ENCODE results near the gene PCDH15. TPM values are rescaled to one million over a fixed set of nuclear protein-coding genes. Genes with fewer than 3 reads are reported as not detected.

Gene PCDH15
- total RNA-seq, 2 donors from 2014 or later = 1.1 TPM; not detected in 1

DNA sequence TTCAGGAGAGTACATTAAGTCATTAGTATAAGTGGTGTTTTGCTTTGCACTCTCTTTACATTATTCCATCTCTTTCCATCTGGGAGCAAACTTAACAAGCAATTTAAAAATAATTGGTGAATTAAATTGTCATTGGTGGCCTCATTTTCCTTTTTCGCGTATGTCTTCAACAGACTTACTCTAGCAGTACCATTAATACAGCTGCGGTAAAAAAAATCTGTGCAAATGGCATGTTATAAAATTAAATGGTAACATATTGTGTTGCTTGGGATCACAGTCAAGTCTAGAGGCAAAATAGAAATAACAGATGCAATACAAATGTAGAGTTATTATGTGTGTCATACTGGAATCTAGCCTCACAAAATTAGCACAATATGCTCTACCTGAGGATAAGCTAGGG lies 322.4 kb downstream of the PCDH15 start:
- no peak for DNase-seq (ENCODE audit: low spot score)
- Histone ChIP-seq H3K36me3 (no peaks in the 10 kb centered on the region), H3K4me3 (no peak overlapping the region), H3K27me3 (replicated peaks; ENCODE audit: insufficient read depth) (no peaks in the 10 kb centered on the region), H3K27ac (no peak overlapping the region), H3K4me1 (replicated peaks) (no peaks in the 10 kb centered on the region), H3K9me3 (no peaks in the 10 kb centered on the region)
- WGBS = 90% methylated on average over 3 of the region's 3 CpGs
- TF ChIP-seq, protein P1, sequence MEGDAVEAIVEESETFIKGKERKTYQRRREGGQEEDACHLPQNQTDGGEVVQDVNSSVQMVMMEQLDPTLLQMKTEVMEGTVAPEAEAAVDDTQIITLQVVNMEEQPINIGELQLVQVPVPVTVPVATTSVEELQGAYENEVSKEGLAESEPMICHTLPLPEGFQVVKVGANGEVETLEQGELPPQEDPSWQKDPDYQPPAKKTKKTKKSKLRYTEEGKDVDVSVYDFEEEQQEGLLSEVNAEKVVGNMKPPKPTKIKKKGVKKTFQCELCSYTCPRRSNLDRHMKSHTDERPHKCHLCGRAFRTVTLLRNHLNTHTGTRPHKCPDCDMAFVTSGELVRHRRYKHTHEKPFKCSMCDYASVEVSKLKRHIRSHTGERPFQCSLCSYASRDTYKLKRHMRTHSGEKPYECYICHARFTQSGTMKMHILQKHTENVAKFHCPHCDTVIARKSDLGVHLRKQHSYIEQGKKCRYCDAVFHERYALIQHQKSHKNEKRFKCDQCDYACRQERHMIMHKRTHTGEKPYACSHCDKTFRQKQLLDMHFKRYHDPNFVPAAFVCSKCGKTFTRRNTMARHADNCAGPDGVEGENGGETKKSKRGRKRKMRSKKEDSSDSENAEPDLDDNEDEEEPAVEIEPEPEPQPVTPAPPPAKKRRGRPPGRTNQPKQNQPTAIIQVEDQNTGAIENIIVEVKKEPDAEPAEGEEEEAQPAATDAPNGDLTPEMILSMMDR (IDR thresholded peaks at IDR 0.05) = no peak
- TF ChIP-seq POLR2AphosphoS5 (IDR thresholded peaks at IDR 0.05) (no peak), POLR2A (IDR thresholded peaks at IDR 0.05) (no peak)
- intact Hi-C loops (cut with DNase I) = no loop called here

DNA sequence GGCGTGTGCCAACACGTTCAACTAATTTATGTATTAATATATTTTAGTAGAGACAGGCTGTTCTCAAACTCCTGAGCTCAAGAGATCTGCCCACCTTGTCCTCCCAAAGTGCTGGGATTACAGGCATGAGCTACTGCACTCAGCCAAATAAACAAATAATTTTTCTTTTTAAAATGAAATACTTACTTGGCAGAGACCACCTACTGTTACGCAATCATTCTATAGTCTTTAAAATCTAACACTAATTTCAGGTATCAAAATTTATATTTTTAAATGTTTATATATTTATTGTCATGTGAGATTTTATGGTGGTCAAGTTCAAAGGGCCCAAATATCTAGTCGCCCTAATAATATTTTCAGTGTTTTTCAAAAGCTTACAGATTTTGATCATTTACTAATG lies 323.3 kb downstream of the PCDH15 start:
- DNase-seq (ENCODE audit: low spot score) = no peak
- no peak overlapping the region for H3K27ac ChIP-seq
- H3K9me3 ChIP-seq = no peaks in the 10 kb centered on the region
- H3K4me1 ChIP-seq (replicated peaks) = no peaks in the 10 kb centered on the region
- TF ChIP-seq POLR2AphosphoS5 (IDR thresholded peaks at IDR 0.05) (no peak), POLR2A (IDR thresholded peaks at IDR 0.05) (no peak)
- TF ChIP-seq, protein P1 (IDR thresholded peaks at IDR 0.05) = no peak
- no peaks in the 10 kb centered on the region for H3K36me3 ChIP-seq
- WGBS = 91% methylated on average over 4 of the region's 4 CpGs
- H3K4me3 ChIP-seq = no peak overlapping the region
- intact Hi-C loops (cut with DNase I) = no loop called here
- H3K27me3 ChIP-seq (replicated peaks; ENCODE audit: insufficient read depth) = no peaks in the 10 kb centered on the region

DNA sequence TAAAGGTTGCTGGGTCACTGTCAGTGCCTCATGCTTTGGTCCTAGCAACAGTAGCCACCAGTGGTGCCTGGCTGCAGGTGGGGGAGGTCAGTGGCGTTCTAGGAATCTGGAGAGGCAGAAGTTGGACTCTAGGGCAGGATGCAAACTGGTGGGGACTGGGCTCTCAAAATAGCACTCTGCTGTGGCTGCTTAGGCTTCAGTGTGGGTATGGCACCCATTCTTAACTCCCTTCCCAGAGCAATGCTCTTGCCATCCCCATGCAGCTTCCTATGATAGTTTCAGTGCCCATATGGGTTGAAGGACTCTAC lies 330.8 kb downstream of the PCDH15 start:
- H3K27me3 ChIP-seq (replicated peaks; ENCODE audit: insufficient read depth) = no peaks in the 10 kb centered on the region
- H3K9me3 ChIP-seq = no peaks in the 10 kb centered on the region
- no peak overlapping the region for H3K27ac ChIP-seq
- TF ChIP-seq POLR2A (IDR thresholded peaks at IDR 0.05) (no peak), POLR2AphosphoS5 (IDR thresholded peaks at IDR 0.05) (no peak)
- TF ChIP-seq, protein P1 (IDR thresholded peaks at IDR 0.05) = no peak
- no peak overlapping the region for H3K4me3 ChIP-seq
- WGBS = 67% methylated on average over 1 of the region's 1 CpG
- intact Hi-C loops (cut with DNase I) = no loop called here
- H3K4me1 ChIP-seq (replicated peaks) = no peaks in the 10 kb centered on the region
- DNase-seq (ENCODE audit: low spot score) = no peak
- no peaks in the 10 kb centered on the region for H3K36me3 ChIP-seq

DNA sequence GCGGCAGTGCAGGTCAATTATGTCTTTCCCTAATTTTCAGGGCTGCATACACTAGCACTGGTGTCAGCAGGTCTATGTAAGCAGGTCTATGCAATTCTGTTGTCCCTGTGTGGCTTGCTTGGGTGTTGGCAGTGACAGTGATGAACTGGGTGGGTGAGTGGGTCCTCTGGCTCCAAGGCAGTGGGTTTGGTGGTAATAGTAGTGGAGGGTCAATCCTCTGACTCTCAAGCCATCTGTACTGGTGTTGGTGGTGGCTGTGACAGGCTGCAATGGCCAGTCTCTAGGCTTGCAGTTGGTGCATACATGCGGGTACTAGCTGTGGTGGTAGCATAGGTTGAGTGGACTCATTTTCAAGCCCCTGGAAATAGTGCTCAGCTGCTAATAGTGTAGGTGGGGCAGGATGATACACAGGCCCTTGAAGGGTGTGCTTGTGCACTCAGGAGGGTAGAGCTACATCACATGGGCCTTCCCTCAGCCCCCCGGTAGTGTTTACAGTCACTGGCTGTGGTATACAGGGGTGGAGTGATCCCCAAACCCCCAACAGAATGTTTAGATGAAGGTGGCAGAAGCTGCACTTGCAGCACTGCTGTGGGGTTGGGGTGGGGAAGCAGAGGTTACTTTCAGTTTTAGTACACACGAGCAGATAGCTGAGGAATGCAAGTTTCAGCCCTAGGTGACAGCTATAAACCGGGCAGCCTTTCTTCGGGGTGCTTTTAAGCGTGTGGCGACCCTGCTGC lies 331.3 kb downstream of the PCDH15 start:
- no peak overlapping the region for H3K27ac ChIP-seq
- no peaks in the 10 kb centered on the region for H3K4me1 ChIP-seq (replicated peaks)
- H3K27me3 ChIP-seq (replicated peaks; ENCODE audit: insufficient read depth) = no peaks in the 10 kb centered on the region
- 50% methylated on average over 8 of the region's 8 CpGs for WGBS
- intact Hi-C loops (cut with DNase I) = no loop called here
- H3K4me3 ChIP-seq = no peak overlapping the region
- TF ChIP-seq, protein P1 (IDR thresholded peaks at IDR 0.05) = no peak
- TF ChIP-seq POLR2AphosphoS5 (IDR thresholded peaks at IDR 0.05) = no peak
- no peaks in the 10 kb centered on the region for H3K36me3 ChIP-seq
- H3K9me3 ChIP-seq = no peaks in the 10 kb centered on the region
- DNase-seq (ENCODE audit: low spot score) = no peak

DNA sequence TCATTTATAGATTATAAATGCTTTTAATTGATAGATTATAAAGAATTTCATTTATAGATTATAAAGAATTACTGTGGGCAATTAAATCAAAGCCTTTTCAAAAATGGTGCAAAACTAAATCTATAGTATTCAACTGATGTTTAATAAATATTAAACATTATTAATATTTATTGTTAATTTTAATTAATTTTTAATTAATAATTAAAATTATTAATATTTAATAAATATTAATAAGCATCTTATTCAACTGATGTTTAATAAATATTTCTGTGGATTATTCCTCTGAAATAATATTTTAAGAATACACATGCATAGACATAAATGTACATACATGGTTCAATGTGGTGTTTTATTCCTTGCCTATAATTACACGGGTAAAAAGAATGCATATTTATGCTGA lies 346.8 kb downstream of the PCDH15 start:
- H3K27ac ChIP-seq = no peak overlapping the region
- H3K36me3 ChIP-seq = no peaks in the 10 kb centered on the region
- intact Hi-C loops (cut with DNase I) = no loop called here
- DNase-seq (ENCODE audit: low spot score) = no peak
- WGBS = 89% methylated on average over 1 of the region's 1 CpG
- no peak overlapping the region for H3K4me3 ChIP-seq
- H3K4me1 ChIP-seq (replicated peaks) = no peaks in the 10 kb centered on the region
- TF ChIP-seq POLR2AphosphoS5 (IDR thresholded peaks at IDR 0.05) = no peak
- TF ChIP-seq, protein P1 (IDR thresholded peaks at IDR 0.05) = no peak
- no peak for TF ChIP-seq POLR2A (IDR thresholded peaks at IDR 0.05)
- H3K27me3 ChIP-seq (replicated peaks; ENCODE audit: insufficient read depth) = no peaks in the 10 kb centered on the region
- no peaks in the 10 kb centered on the region for H3K9me3 ChIP-seq

Data from prostate gland (tissue), 2 donors.